HK-2 (cell line): ENCODE data around the gene C1QTNF3.
"Not testable (repeated sequence)": the region's sequence is repeated elsewhere in the genome, so short reads cannot be mapped to it uniquely, and the experiment has no call there.

Source experiments
- DNase-seq: peaks from one replicate; pipeline ENCODE4 v3.0.0-alpha.2; 2018; ENCODE audit not compliant: unreplicated experiment

C1QTNF3 gene

GRCh38 chr5:34043099-34043876 lies at the start of gene C1QTNF3:
Gene C1QTNF3, minus strand, starts transcription at chr5:34043213. Its CDS starts 88 bp downstream, at chr5:34043125.
- DNase-seq: no peak

- not testable (repeated sequence) for DNase-seq
These were observed 48.0 kb upstream of the C1QTNF3 start for GRCh38 chr5:34091039-34091438.

- not testable (repeated sequence) for DNase-seq
These were observed 46.8 kb upstream of the C1QTNF3 start for GRCh38 chr5:34089802-34090201.

GRCh38 chr5:34087728-34088127 lies 44.7 kb upstream of the C1QTNF3 start:
- DNase-seq: not testable (repeated sequence)

GRCh38 chr5:34083898-34084297 lies 40.9 kb upstream of the C1QTNF3 start:
- DNase-seq: not testable (repeated sequence)

- DNase-seq: not testable (repeated sequence)
These were observed 36.5 kb upstream of the C1QTNF3 start for GRCh38 chr5:34079505-34079904.

- not testable (repeated sequence) for DNase-seq
These were observed 34.6 kb upstream of the C1QTNF3 start for GRCh38 chr5:34077636-34078035.

GRCh38 chr5:34076719-34077364 lies 33.8 kb upstream of the C1QTNF3 start:
- DNase-seq: not testable (repeated sequence)

GRCh38 chr5:34074472-34074871 lies 31.5 kb upstream of the C1QTNF3 start:
- DNase-seq: not testable (repeated sequence)

- not testable (repeated sequence) for DNase-seq
These were observed 31.1 kb upstream of the C1QTNF3 start for GRCh38 chr5:34074071-34074470.

GRCh38 chr5:34070626-34071025 lies 27.6 kb upstream of the C1QTNF3 start:
- not testable (repeated sequence) for DNase-seq

- DNase-seq: no peak
These were observed 21.6 kb upstream of the C1QTNF3 start for GRCh38 chr5:34064656-34065055.

- DNase-seq: no peak
These were observed 19.4 kb upstream of the C1QTNF3 start for GRCh38 chr5:34062419-34062818.

GRCh38 chr5:34061993-34062392 lies 19.0 kb upstream of the C1QTNF3 start:
- no peak for DNase-seq

- no peak for DNase-seq
These were observed 17.0 kb upstream of the C1QTNF3 start for GRCh38 chr5:34059977-34060376.

GRCh38 chr5:34058532-34058931 lies 15.5 kb upstream of the C1QTNF3 start:
- DNase-seq: no peak

- no peak for DNase-seq
These were observed 14.6 kb upstream of the C1QTNF3 start for GRCh38 chr5:34057569-34057968.

- DNase-seq: no peak
These were observed 14.1 kb upstream of the C1QTNF3 start for GRCh38 chr5:34057118-34057517.

GRCh38 chr5:34055667-34056066 lies 12.7 kb upstream of the C1QTNF3 start:
- DNase-seq: no peak

- no peak for DNase-seq
These were observed 11.4 kb upstream of the C1QTNF3 start for GRCh38 chr5:34054400-34054729.

GRCh38 chr5:34053571-34054399 lies 10.8 kb upstream of the C1QTNF3 start:
- no peak for DNase-seq

- DNase-seq: peak; percentile 26
These were observed 10.1 kb upstream of the C1QTNF3 start for GRCh38 chr5:34053133-34053532.
